Aortic smooth muscle cell (primary cell): ENCODE results near the gene C4orf51. TPM values are rescaled to one million over a fixed set of nuclear protein-coding genes. Genes with fewer than 3 reads are reported as not detected.

Experiments used
- total RNA-seq: library from RNA; depleted of rRNA; stranded (reverse); fragments of >200 nt; gene quantifications from 2 replicates; pipeline ENCODE4 v1.2.3, GENCODE V29; 2014

Gene C4orf51
- total RNA-seq, result not detected in 2 replicates

GRCh38 chr4:145679991-145680455 is at the start of gene C4orf51:
C4orf51 (plus strand) TSS chr4:145680146; CDS start chr4:145680204, 58 bp downstream.

Other genes starting within 250 kb of the C4orf51 start
- 8.9 and 12.7 TPM in 2 replicates for gene SMAD1, start 198.3 kb upstream of the C4orf51 start, total RNA-seq
- 4.5 and 5.8 TPM in 2 replicates for gene MMAA, start 60.8 kb upstream of the C4orf51 start, total RNA-seq